ENCODE data around the gene PRKAB1. TPM values are rescaled to one million over a fixed set of nuclear protein-coding genes. Genes with fewer than 3 reads are reported as not detected.

Gene PRKAB1
- total RNA-seq, 1 experiment from 2014 or later: 25.0 TPM

DNA sequence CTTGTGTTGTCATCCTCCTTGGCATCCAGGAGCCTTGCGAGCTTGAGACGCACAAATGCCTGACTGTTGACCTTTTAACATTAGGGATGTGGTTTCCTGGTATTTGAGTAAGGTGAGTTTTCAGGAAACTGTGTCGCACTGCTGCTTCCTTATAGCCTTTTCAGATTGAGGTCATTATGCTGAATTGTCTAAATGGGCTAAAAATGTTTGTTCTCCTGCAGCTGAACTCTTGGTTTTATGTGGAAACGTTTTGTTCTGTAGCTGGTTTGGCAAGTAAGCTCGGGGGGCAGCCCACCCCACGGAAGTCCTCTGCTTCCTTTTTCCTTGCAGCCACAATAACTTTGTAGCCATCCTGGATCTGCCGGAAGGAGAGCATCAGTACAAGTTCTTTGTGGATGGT lies 5.7 kb downstream of the PRKAB1 start (continued):
- TF ChIP-seq, protein P1, sequence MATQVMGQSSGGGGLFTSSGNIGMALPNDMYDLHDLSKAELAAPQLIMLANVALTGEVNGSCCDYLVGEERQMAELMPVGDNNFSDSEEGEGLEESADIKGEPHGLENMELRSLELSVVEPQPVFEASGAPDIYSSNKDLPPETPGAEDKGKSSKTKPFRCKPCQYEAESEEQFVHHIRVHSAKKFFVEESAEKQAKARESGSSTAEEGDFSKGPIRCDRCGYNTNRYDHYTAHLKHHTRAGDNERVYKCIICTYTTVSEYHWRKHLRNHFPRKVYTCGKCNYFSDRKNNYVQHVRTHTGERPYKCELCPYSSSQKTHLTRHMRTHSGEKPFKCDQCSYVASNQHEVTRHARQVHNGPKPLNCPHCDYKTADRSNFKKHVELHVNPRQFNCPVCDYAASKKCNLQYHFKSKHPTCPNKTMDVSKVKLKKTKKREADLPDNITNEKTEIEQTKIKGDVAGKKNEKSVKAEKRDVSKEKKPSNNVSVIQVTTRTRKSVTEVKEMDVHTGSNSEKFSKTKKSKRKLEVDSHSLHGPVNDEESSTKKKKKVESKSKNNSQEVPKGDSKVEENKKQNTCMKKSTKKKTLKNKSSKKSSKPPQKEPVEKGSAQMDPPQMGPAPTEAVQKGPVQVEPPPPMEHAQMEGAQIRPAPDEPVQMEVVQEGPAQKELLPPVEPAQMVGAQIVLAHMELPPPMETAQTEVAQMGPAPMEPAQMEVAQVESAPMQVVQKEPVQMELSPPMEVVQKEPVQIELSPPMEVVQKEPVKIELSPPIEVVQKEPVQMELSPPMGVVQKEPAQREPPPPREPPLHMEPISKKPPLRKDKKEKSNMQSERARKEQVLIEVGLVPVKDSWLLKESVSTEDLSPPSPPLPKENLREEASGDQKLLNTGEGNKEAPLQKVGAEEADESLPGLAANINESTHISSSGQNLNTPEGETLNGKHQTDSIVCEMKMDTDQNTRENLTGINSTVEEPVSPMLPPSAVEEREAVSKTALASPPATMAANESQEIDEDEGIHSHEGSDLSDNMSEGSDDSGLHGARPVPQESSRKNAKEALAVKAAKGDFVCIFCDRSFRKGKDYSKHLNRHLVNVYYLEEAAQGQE (IDR thresholded peaks at IDR 0.05; ENCODE audit: low read depth): no peak
- TF ChIP-seq SRF (IDR thresholded peaks at IDR 0.05; ENCODE audit: low read depth) (no peak), YY1 (IDR thresholded peaks at IDR 0.05; ENCODE audit: extremely low read depth, insufficient replicate concordance, low read depth, low read length) (no peak), FOSL1 (IDR thresholded peaks at IDR 0.05; ENCODE audit: low read depth) (no peak), POLR2A (IDR thresholded peaks at IDR 0.05; ENCODE audit: borderline replicate concordance, extremely low read depth, insufficient read depth, insufficient read length) (no peak)

DNA sequence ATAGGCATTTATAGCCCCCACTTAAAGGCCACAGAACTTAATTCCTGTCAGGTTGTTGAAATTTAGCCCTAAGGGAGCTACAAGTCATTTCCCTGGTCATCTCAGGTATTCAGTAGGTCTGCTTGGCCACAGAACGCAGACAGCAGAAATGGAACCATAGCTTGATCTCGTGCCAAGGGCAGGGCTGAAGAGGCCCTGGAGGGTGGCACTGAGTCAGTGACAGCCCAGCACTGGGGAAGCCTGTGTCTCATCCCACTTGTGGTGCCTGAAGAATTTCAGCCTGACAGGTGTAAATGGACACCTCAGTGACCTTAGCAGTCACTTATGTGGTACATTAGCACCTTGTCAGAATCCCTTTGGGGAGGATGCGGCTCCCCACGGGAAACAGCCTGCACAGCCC lies 6.6 kb downstream of the PRKAB1 start:
- TF ChIP-seq EZH2 (IDR thresholded peaks at IDR 0.05) (no peak), ZFX (IDR thresholded peaks at IDR 0.05) (no peak), MAX (IDR thresholded peaks at IDR 0.05) (no peak), POLR2AphosphoS5 (IDR thresholded peaks at IDR 0.05; ENCODE audit: low read depth, low read length) (no peak), JUND (IDR thresholded peaks at IDR 0.05) (no peak), SRF (IDR thresholded peaks at IDR 0.05; ENCODE audit: low read depth) (no peak), YY1 (IDR thresholded peaks at IDR 0.05; ENCODE audit: extremely low read depth, insufficient replicate concordance, low read depth, low read length) (no peak), POLR2A (IDR thresholded peaks at IDR 0.05; ENCODE audit: borderline replicate concordance, extremely low read depth, insufficient read depth, insufficient read length) (no peak), SIN3A (IDR thresholded peaks at IDR 0.05; ENCODE audit: low read depth) (no peak)
- TF ChIP-seq, protein P1 (IDR thresholded peaks at IDR 0.05; ENCODE audit: low read depth): no peak
- Histone ChIP-seq H3K36me3 (ENCODE audit: control insufficient read depth in 1 of 2, insufficient read depth in 2 of 2, low read length in 2 of 2) (peaks cover 47 to 84% of the 10 kb centered on the region in 2 experiments), H3K27ac (ENCODE audit: low read depth, low read length) (no peak overlapping the region), H3K9me2 (ENCODE audit: insufficient read depth) (no peaks in the 10 kb centered on the region), H3K27me3 (ENCODE audit: insufficient read depth, low read length) (no peaks in the 10 kb centered on the region), H4K20me1 (ENCODE audit: insufficient read depth) (no peaks in the 10 kb centered on the region), H3K4me1 (ENCODE audit: control insufficient read depth in 1 of 2, insufficient read depth in 2 of 2, low read length in 2 of 2) (peaks cover 0 to 2% of the 10 kb centered on the region in 2 experiments; a peak in 1 of 4 replicates), H3K79me2 (ENCODE audit: insufficient read depth, low read length) (peaks cover 25% of the 10 kb centered on the region), H3K9ac (ENCODE audit: low read length) (no peak overlapping the region), H3K9me3 (ENCODE audit: control insufficient read depth in 1 of 2, insufficient read depth in 1 of 2, low read depth in 1 of 2, low read length in 2 of 2) (no peaks in the 10 kb centered on the region), H2AFZ (ENCODE audit: low read depth, low read length, poor library complexity, severe bottlenecking) (no peak overlapping the region), H3K4me3 (replicated peaks in 1 of 2; ENCODE audit: low read depth in 1 of 2, low read length in 2 of 2) (no peak overlapping the region), H3K4me2 (ENCODE audit: low read length) (no peak overlapping the region)
- ChIA-PET RAD21 (ENCODE audit: low non-redundant PET in 1 of 2, low total read pairs in 2 of 2, uncharacterized antibody in 2 of 2, unreplicated experiment in 2 of 2) (no interaction called here), CTCF (no interaction called here), POLR2A (no interaction called here)
- intact Hi-C loops (cut with micrococcal nuclease): no loop called here
- DNase-seq (ENCODE audit: low read depth, low spot score) (no peak), ATAC-seq (no peak; the same call in 1 of the 2 replicates)
- BruUV-seq (replicated peaks): no TSS peak

All from HCT116 (cell line).